ENCODE measurements around the gene FGF5. TPM values are rescaled to one million over a fixed set of nuclear protein-coding genes. Genes with fewer than 3 reads are reported as not detected.

Gene FGF5
- total RNA-seq, 1 experiment from 2014 or later = 2.6 TPM

- ChIA-PET POLR2A (ENCODE audit: unreplicated experiment) (no interaction called here), CTCF (no interaction called here)
- Histone ChIP-seq H2AFZ (ENCODE audit: low read length) (no peak overlapping the region), H3K4me3 (ENCODE audit: low read length) (no peak overlapping the region), H3K36me3 (ENCODE audit: low read depth, low read length) (no peaks in the 10 kb centered on the region), H3K9me2 (replicated peaks; ENCODE audit: low read length) (no peaks in the 10 kb centered on the region), H3K27ac (ENCODE audit: low read length) (no peak overlapping the region), H3K27me3 (ENCODE audit: low read length) (no peaks in the 10 kb centered on the region), H3K79me2 (ENCODE audit: low read length) (no peaks in the 10 kb centered on the region), H3K4me2 (ENCODE audit: low read length) (no peak overlapping the region), H3K4me1 (ENCODE audit: insufficient read depth, low read length) (peaks cover 16% of the 10 kb centered on the region), H3F3A (ENCODE audit: low read length, unreplicated experiment) (no peaks in the 10 kb centered on the region), H4K20me1 (ENCODE audit: low read length) (no peaks in the 10 kb centered on the region), H3K9ac (ENCODE audit: low read length) (no peak overlapping the region), H3K9me3 (ENCODE audit: low read length) (no peaks in the 10 kb centered on the region)
- no TSS peak for BruUV-seq (replicated peaks)
- TF ChIP-seq, protein P1, sequence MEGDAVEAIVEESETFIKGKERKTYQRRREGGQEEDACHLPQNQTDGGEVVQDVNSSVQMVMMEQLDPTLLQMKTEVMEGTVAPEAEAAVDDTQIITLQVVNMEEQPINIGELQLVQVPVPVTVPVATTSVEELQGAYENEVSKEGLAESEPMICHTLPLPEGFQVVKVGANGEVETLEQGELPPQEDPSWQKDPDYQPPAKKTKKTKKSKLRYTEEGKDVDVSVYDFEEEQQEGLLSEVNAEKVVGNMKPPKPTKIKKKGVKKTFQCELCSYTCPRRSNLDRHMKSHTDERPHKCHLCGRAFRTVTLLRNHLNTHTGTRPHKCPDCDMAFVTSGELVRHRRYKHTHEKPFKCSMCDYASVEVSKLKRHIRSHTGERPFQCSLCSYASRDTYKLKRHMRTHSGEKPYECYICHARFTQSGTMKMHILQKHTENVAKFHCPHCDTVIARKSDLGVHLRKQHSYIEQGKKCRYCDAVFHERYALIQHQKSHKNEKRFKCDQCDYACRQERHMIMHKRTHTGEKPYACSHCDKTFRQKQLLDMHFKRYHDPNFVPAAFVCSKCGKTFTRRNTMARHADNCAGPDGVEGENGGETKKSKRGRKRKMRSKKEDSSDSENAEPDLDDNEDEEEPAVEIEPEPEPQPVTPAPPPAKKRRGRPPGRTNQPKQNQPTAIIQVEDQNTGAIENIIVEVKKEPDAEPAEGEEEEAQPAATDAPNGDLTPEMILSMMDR (conservative IDR thresholded peaks at IDR 0.05; ENCODE audit: low read depth, low read length) = no peak
- TF ChIP-seq EZH2 (IDR thresholded peaks at IDR 0.05; ENCODE audit: low read length, unreplicated experiment) (no peak), EZH2phosphoT487 (IDR thresholded peaks at IDR 0.05; ENCODE audit: borderline replicate concordance, low read length) (no peak)
- ATAC-seq (no peak), DNase-seq (no peak)
- intact Hi-C loops (cut with micrococcal nuclease) = no loop called here
These were observed 13.0 kb upstream of the FGF5 start for GRCh38 chr4:80253510-80253909.

DNA sequence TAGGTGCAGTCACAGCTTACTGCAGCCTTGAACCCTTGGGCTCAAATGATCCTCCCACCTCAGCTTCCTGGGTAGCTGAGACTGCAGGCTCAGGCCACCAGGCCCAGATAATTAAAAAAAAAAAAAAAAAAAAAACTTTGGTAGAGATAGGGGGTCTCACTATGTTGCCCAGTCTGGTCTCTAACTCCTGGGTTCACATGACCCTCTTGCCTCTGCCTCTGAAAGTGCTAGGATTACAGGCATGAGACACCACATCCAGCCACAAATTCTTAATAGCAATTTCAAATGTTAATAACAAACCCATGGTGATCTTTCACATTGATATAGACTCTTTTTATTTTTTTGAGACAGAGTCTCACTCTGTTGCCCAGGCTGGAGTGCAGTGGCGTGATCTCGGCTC, 12.3 kb upstream of the FGF5 start:
- H3K79me2 ChIP-seq (ENCODE audit: low read length) = no peaks in the 10 kb centered on the region
- no peak overlapping the region for H3K27ac ChIP-seq (ENCODE audit: low read length)
- no peak overlapping the region for H3K4me2 ChIP-seq (ENCODE audit: low read length)
- ATAC-seq = no peak
- no peaks in the 10 kb centered on the region for H3F3A ChIP-seq (ENCODE audit: low read length, unreplicated experiment)
- BruUV-seq (replicated peaks) = no TSS peak
- ChIA-PET CTCF (no interaction called here), POLR2A (ENCODE audit: unreplicated experiment) (no interaction called here)
- no peaks in the 10 kb centered on the region for H3K9me3 ChIP-seq (ENCODE audit: low read length)
- H3K4me1 ChIP-seq (ENCODE audit: insufficient read depth, low read length) = peaks cover 16% of the 10 kb centered on the region
- no peak overlapping the region for H3K4me3 ChIP-seq (ENCODE audit: low read length)
- H2AFZ ChIP-seq (ENCODE audit: low read length) = no peak overlapping the region
- H3K9ac ChIP-seq (ENCODE audit: low read length) = no peak overlapping the region
- H3K9me2 ChIP-seq (replicated peaks; ENCODE audit: low read length) = no peaks in the 10 kb centered on the region
- TF ChIP-seq, protein P1 (conservative IDR thresholded peaks at IDR 0.05; ENCODE audit: low read depth, low read length) = no peak
- TF ChIP-seq EZH2 (IDR thresholded peaks at IDR 0.05; ENCODE audit: low read length, unreplicated experiment) (no peak), EZH2phosphoT487 (IDR thresholded peaks at IDR 0.05; ENCODE audit: borderline replicate concordance, low read length) (no peak)
- intact Hi-C loops (cut with micrococcal nuclease) = no loop called here
- no peak for DNase-seq
- no peaks in the 10 kb centered on the region for H4K20me1 ChIP-seq (ENCODE audit: low read length)
- H3K36me3 ChIP-seq (ENCODE audit: low read depth, low read length) = no peaks in the 10 kb centered on the region
- no peaks in the 10 kb centered on the region for H3K27me3 ChIP-seq (ENCODE audit: low read length)

GRCh38 chr4:80255329-80256095, 11.0 kb upstream of the FGF5 start:
- H3K4me3 ChIP-seq (ENCODE audit: low read length) = no peak overlapping the region
- intact Hi-C loops (cut with micrococcal nuclease) = no loop called here
- BruUV-seq (replicated peaks) = no TSS peak
- peak overlapping the region; percentile 35 for H3K4me2 ChIP-seq (ENCODE audit: low read length)
- H3K9me2 ChIP-seq (replicated peaks; ENCODE audit: low read length) = no peaks in the 10 kb centered on the region
- ChIA-PET CTCF (no interaction called here), POLR2A (ENCODE audit: unreplicated experiment) (no interaction called here)
- no peaks in the 10 kb centered on the region for H3K27me3 ChIP-seq (ENCODE audit: low read length)
- H3K4me1 ChIP-seq (ENCODE audit: insufficient read depth, low read length) = peaks cover 16% of the 10 kb centered on the region
- H3F3A ChIP-seq (ENCODE audit: low read length, unreplicated experiment) = no peaks in the 10 kb centered on the region
- peak overlapping the region; percentile 66 for H2AFZ ChIP-seq (ENCODE audit: low read length)
- H3K9me3 ChIP-seq (ENCODE audit: low read length) = no peaks in the 10 kb centered on the region
- no peaks in the 10 kb centered on the region for H3K79me2 ChIP-seq (ENCODE audit: low read length)
- H3K36me3 ChIP-seq (ENCODE audit: low read depth, low read length) = no peaks in the 10 kb centered on the region
- H3K27ac ChIP-seq (ENCODE audit: low read length) = peak overlapping the region; percentile 34
- TF ChIP-seq, protein P1 (conservative IDR thresholded peaks at IDR 0.05; ENCODE audit: low read depth, low read length) = no peak
- peak; percentile 50 for ATAC-seq
- DNase-seq = peak; percentile 8
- no peaks in the 10 kb centered on the region for H4K20me1 ChIP-seq (ENCODE audit: low read length)
- no peak overlapping the region for H3K9ac ChIP-seq (ENCODE audit: low read length)
